HEK293 (cell line): ENCODE results near the gene TOP2A.

ENCODE experiments used
- CTCF ChIA-PET: fragments of 350-600 bp; formaldehyde crosslinking; extraction: SDS; loops from one replicate; lab custom pipeline; 2021; ENCODE audit warnings: antibody characterized with exemption; lab: Yijun Ruan, JAX
- POLR2A ChIA-PET: fragments of 300-600 bp; formaldehyde crosslinking; extraction: SDS; loops from one replicate; lab custom pipeline; 2020; ENCODE audit warnings: antibody characterized with exemption, inconsistent platforms; lab: Yijun Ruan, JAX
- H3K27ac ChIP-seq: fragments of 200-500 bp; sonication (Bioruptor generic); 2 replicates; pipeline ENCODE4 v1.5.1; 2014; ENCODE audit warnings: low read depth, low read length, control low read depth, inconsistent platforms; ENCODE audit errors: extremely low read depth
- H3K36me3 ChIP-seq, 2 experiments: fragments of 200-500 bp in 1 of 2; sonication (Bioruptor generic) in 1 of 2; 1 replicate in 1 of 2; 2 replicates in 1 of 2; pipeline ENCODE4 v1.5.1; 2014 to 2017; ENCODE audit warnings: inconsistent platforms in 2 of 2, low read length in 2 of 2; ENCODE audit not compliant: control insufficient read depth in 2 of 2, insufficient read depth in 1 of 2
- H3K4me1 ChIP-seq: fragments of 200-500 bp; sonication (Bioruptor generic); 2 replicates; pipeline ENCODE4 v1.5.1; 2014; ENCODE audit warnings: mild to moderate bottlenecking, low read length, inconsistent platforms; ENCODE audit not compliant: control insufficient read depth, insufficient read depth
- H3K4me3 ChIP-seq: 2 replicates; pipeline ENCODE4 v1.5.1; 2011; ENCODE audit warnings: low read depth, mild to moderate bottlenecking, control low read depth, low read length, moderate library complexity
- H3K9me3 ChIP-seq: fragments of 200-500 bp; sonication (Bioruptor generic); 2 replicates; pipeline ENCODE4 v1.5.1; 2014; ENCODE audit warnings: low read depth, low read length, inconsistent platforms; ENCODE audit not compliant: control insufficient read depth, insufficient read depth
- GLI2 ChIP-seq: fragments of 450-650 bp; formaldehyde crosslinking; IDR thresholded peaks from 2 replicates; pipeline ENCODE4; 2017; ENCODE audit warnings: missing biosample characterization, missing genetic modification characterization, low read depth, borderline replicate concordance
- HOXD13 ChIP-seq: sonication (generic); formaldehyde crosslinking; IDR thresholded peaks from 2 replicates; pipeline ENCODE4 v1.8.0; 2022; ENCODE audit warnings: missing genetic modification reagents, borderline replicate concordance
- KLF10 ChIP-seq: fragments of 450-650 bp; IDR thresholded peaks from 2 replicates; pipeline ENCODE4 v1.5.1; 2018; ENCODE audit warnings: missing biosample characterization, mild to moderate bottlenecking, missing genetic modification characterization
- PATZ1 ChIP-seq: fragments of 450-650 bp; formaldehyde crosslinking; IDR thresholded peaks from 2 replicates; pipeline ENCODE4 v1.5.1; 2016; ENCODE audit warnings: missing biosample characterization, missing genetic modification characterization
- ZFP37 ChIP-seq: fragments of 450-650 bp; formaldehyde crosslinking; IDR thresholded peaks from 2 replicates; pipeline ENCODE4 v1.5.1; 2016; ENCODE audit warnings: missing biosample characterization, missing genetic modification characterization
- ZNF10 ChIP-seq: fragments of 450-650 bp; formaldehyde crosslinking; IDR thresholded peaks from 2 replicates; pipeline ENCODE4 v1.5.1; 2017; ENCODE audit warnings: missing biosample characterization, missing genetic modification characterization
- ZNF146 ChIP-seq: fragments of 450-650 bp; formaldehyde crosslinking; IDR thresholded peaks from 2 replicates; pipeline ENCODE4 v1.5.1; 2016; ENCODE audit warnings: missing biosample characterization, missing genetic modification characterization
- ZNF239 ChIP-seq: fragments of 450-650 bp; formaldehyde crosslinking; IDR thresholded peaks from 2 replicates; pipeline ENCODE4 v1.5.1; 2016; ENCODE audit warnings: missing biosample characterization, missing genetic modification characterization
- ZNF26 ChIP-seq: fragments of 450-650 bp; formaldehyde crosslinking; IDR thresholded peaks from 2 replicates; pipeline ENCODE4 v1.5.1; 2016; ENCODE audit warnings: missing biosample characterization, missing genetic modification characterization
- ZNF391 ChIP-seq: fragments of 450-650 bp; formaldehyde crosslinking; IDR thresholded peaks from 2 replicates; pipeline ENCODE4 v1.5.1; 2016; ENCODE audit warnings: low read depth, missing biosample characterization, missing genetic modification characterization, borderline replicate concordance
- ZNF521 ChIP-seq: fragments of 450-650 bp; formaldehyde crosslinking; IDR thresholded peaks from 2 replicates; pipeline ENCODE4 v1.5.1; 2017; ENCODE audit warnings: missing biosample characterization, mild to moderate bottlenecking, missing genetic modification characterization
- ZNF549 ChIP-seq: fragments of 450-650 bp; IDR thresholded peaks from 2 replicates; pipeline ENCODE4 v1.5.1; 2018; ENCODE audit warnings: missing biosample characterization, missing genetic modification characterization, mild to moderate bottlenecking, inconsistent platforms, moderate library complexity
- ZNF623 ChIP-seq: fragments of 450-650 bp; formaldehyde crosslinking; IDR thresholded peaks from 2 replicates; pipeline ENCODE4 v1.5.1; 2016; ENCODE audit warnings: missing biosample characterization, missing genetic modification characterization
- ZNF768 ChIP-seq: fragments of 450-650 bp; formaldehyde crosslinking; IDR thresholded peaks from 2 replicates; pipeline ENCODE4 v1.5.1; 2018; ENCODE audit warnings: missing biosample characterization, mild to moderate bottlenecking, missing genetic modification characterization
- ZNF785 ChIP-seq: fragments of 450-650 bp; formaldehyde crosslinking; IDR thresholded peaks from 2 replicates; pipeline ENCODE4 v1.5.1; 2016; ENCODE audit warnings: missing biosample characterization, missing genetic modification characterization
- ZXDB ChIP-seq: fragments of 450-650 bp; formaldehyde crosslinking; IDR thresholded peaks from 2 replicates; pipeline ENCODE4 v1.5.1; 2016; ENCODE audit warnings: missing biosample characterization, missing genetic modification characterization

Gene TOP2A

GRCh38 chr17:40338941-40339649, 78.6 kb downstream of the TOP2A start:
- no peak overlapping the region for H3K27ac ChIP-seq
- CTCF ChIA-PET: interaction anchor here (0.7 to 1.1 kb wide), 7 partner anchors 12 to 146 kb away, joined by 3 to 4 read pairs (median 3); no protein-coding TSS in a partner anchor

More at GRCh38 chr17:40338941-40339649, 78.6 kb downstream of the TOP2A start:
- POLR2A ChIA-PET: interaction anchor here (0.5 to 1.6 kb wide), 2 partner anchors 13 to 40 kb away, joined by 3 to 5 read pairs; no protein-coding TSS in a partner anchor
- Histone ChIP-seq H3K4me3 (no peak overlapping the region), H3K9me3 (no peaks in the 10 kb centered on the region), H3K4me1 (peaks cover 20% of the 10 kb centered on the region), H3K36me3 (peaks cover 0 to 4% of the 10 kb centered on the region in 2 experiments; a peak in 2 of 3 replicates)
- no peak for TF ChIP-seq ZNF549 (tag by site-specific recombination)
- no peak for TF ChIP-seq ZNF521 (tag by site-specific recombination)
- no peak for TF ChIP-seq ZNF623 (tag by site-specific recombination)
- TF ChIP-seq ZNF391 (tag by site-specific recombination): no peak
- 0 out of 2 replicates have a peak, but pooled peaks have one; percentile 44 for TF ChIP-seq ZNF10 (tag by site-specific recombination)
- no peak for TF ChIP-seq ZFP37 (tag by site-specific recombination)
- no peak for TF ChIP-seq ZNF239 (tag by site-specific recombination)
- no peak for TF ChIP-seq KLF10 (tag by site-specific recombination)
- no peak for TF ChIP-seq GLI2 (tag by site-specific recombination)
- TF ChIP-seq PATZ1 (tag by site-specific recombination): 0 out of 2 replicates have a peak, but pooled peaks have one; percentile 11
- TF ChIP-seq ZNF26 (tag by site-specific recombination): no peak
- no peak for TF ChIP-seq ZNF785
- no peak for TF ChIP-seq ZNF768 (tag by site-specific recombination)
- TF ChIP-seq HOXD13 (CRISPR knock-in tag): no peak
- TF ChIP-seq ZXDB: no peak
- TF ChIP-seq ZNF146 (tag by site-specific recombination): no peak
- TF ChIP-seq, all 188 proteins: peak for 2
